Naive B cell (primary cell): ENCODE results near the gene EFCAB10. TPM values are rescaled to one million over a fixed set of nuclear protein-coding genes. Genes with fewer than 3 reads are reported as not detected.
"Not testable (repeated sequence)": the region's sequence is repeated elsewhere in the genome, so short reads cannot be mapped to it uniquely, and the experiment has no call there.

Experiments used
- ATAC-seq, 2 donors: fragments of 150-1000 bp; cut with Tn5 transposase; 2 replicates each; pipeline ENCODE4 v1.10.0; 2021; ENCODE audit warnings: low read depth in 2 of 2, mild to moderate bottlenecking in 2 of 2, moderate library complexity in 2 of 2
- DNase-seq: peaks from one replicate; pipeline ENCODE4 v3.0.0; 2022
- H3K27ac Mint-ChIP-seq, 6 donors: one replicate each; pipeline ENCODE4 v1.8.0; 2020 to 2022; ENCODE audit warnings: mild to moderate bottlenecking in 6 of 6, mixed read lengths in 6 of 6, moderate library complexity in 5 of 6, inconsistent platforms in 2 of 6
- H3K27me3 Mint-ChIP-seq, 3 donors: one replicate each; pipeline ENCODE4 v1.8.0; 2021 to 2022; ENCODE audit warnings: mixed read lengths in 3 of 3, mild to moderate bottlenecking in 1 of 3
- H3K36me3 Mint-ChIP-seq, 2 donors: one replicate each; pipeline ENCODE4 v1.8.0; 2020 to 2022; ENCODE audit warnings: mixed read lengths in 2 of 2, inconsistent platforms in 1 of 2, mild to moderate bottlenecking in 1 of 2
- H3K4me1 Mint-ChIP-seq, 3 donors: one replicate each; pipeline ENCODE4 v1.8.0; 2020 to 2022; ENCODE audit warnings: mixed read lengths in 3 of 3, inconsistent platforms in 1 of 3, mild to moderate bottlenecking in 1 of 3, moderate library complexity in 1 of 3
- H3K4me3 Mint-ChIP-seq, 8 donors: one replicate each; pipeline ENCODE4 v1.8.0; 2020 to 2022; ENCODE audit warnings: mild to moderate bottlenecking in 8 of 8, mixed read lengths in 8 of 8, moderate library complexity in 8 of 8, inconsistent platforms in 2 of 8
- H3K9me3 Mint-ChIP-seq, 7 donors: one replicate each; pipeline ENCODE4 v1.8.0; 2020 to 2022; ENCODE audit warnings: mixed read lengths in 7 of 7, mild to moderate bottlenecking in 5 of 7, inconsistent platforms in 2 of 7, moderate library complexity in 1 of 7
- polyA plus RNA-seq, 6 donors: library from polyadenylated mRNA; unstranded; fragments of 300-500 nt; fragmentation: Illumina TruSeq; gene quantifications; one replicate each; pipeline ENCODE4 v1.2.3, GENCODE V29; 2021; ENCODE audit warnings: low read depth in 6 of 6

EFCAB10 gene
- polyA plus RNA-seq, 6 donors from 2014 or later = 0.24 TPM; not detected in 5

GRCh38 chr7:105532709-105533460, 48.4 kb downstream of the EFCAB10 start:
- no peaks in the 10 kb centered on the region for H3K27me3 Mint-ChIP-seq
- ATAC-seq (no peak), DNase-seq (no peak)
- H3K36me3 Mint-ChIP-seq = no peaks in the 10 kb centered on the region
- H3K4me3 Mint-ChIP-seq = peak overlapping the region; percentile 88 to 97 (median 94)
- peak overlapping the region; percentile 69 to 97 (median 88) for H3K27ac Mint-ChIP-seq
- no peaks in the 10 kb centered on the region for H3K9me3 Mint-ChIP-seq
- peaks cover 21 to 40% (median 24%) of the 10 kb centered on the region in 3 donors for H3K4me1 Mint-ChIP-seq

GRCh38 chr7:105531792-105532671, 49.3 kb downstream of the EFCAB10 start, which contains the start of gene RINT1:
RINT1 (plus strand) TSS chr7:105532201; CDS start chr7:105532316, 115 bp downstream.
- H3K9me3 Mint-ChIP-seq = no peaks in the 10 kb centered on the region
- H3K36me3 Mint-ChIP-seq = no peaks in the 10 kb centered on the region
- peak within 1 kb of the TSS; percentile 88 to 97 (median 94) for H3K4me3 Mint-ChIP-seq
- peak; percentile 92 for DNase-seq
- peak within 1 kb of the TSS; percentile 85 to 97 (median 88) for H3K27ac Mint-ChIP-seq
- peak; percentile 91 to 93 for ATAC-seq
- H3K27me3 Mint-ChIP-seq = no peaks in the 10 kb centered on the region
- peaks cover 21 to 40% (median 24%) of the 10 kb centered on the region in 3 donors for H3K4me1 Mint-ChIP-seq

GRCh38 chr7:105530546-105530945, 50.7 kb downstream of the EFCAB10 start:
- ATAC-seq = no peak
- H3K4me3 Mint-ChIP-seq = peak overlapping the region in 6 of 8 donors; percentile 19 to 84 (median 53)
- H3K4me1 Mint-ChIP-seq = peaks cover 21 to 33% (median 24%) of the 10 kb centered on the region in 3 donors
- no peaks in the 10 kb centered on the region for H3K27me3 Mint-ChIP-seq
- no peaks in the 10 kb centered on the region for H3K9me3 Mint-ChIP-seq
- H3K36me3 Mint-ChIP-seq = no peaks in the 10 kb centered on the region
- peak overlapping the region in 1 of 6 donors; percentile 19 for H3K27ac Mint-ChIP-seq
- DNase-seq = no peak

GRCh38 chr7:105530126-105530525, 51.2 kb downstream of the EFCAB10 start:
- peak overlapping the region in 2 of 6 donors; percentile 19 to 66 for H3K27ac Mint-ChIP-seq
- H3K27me3 Mint-ChIP-seq = no peaks in the 10 kb centered on the region
- H3K4me1 Mint-ChIP-seq = peaks cover 21 to 37% (median 25%) of the 10 kb centered on the region in 3 donors
- H3K9me3 Mint-ChIP-seq = no peaks in the 10 kb centered on the region
- no peaks in the 10 kb centered on the region for H3K36me3 Mint-ChIP-seq
- H3K4me3 Mint-ChIP-seq = peak overlapping the region in 6 of 8 donors; percentile 19 to 84 (median 53)
- no peak for ATAC-seq
- DNase-seq = no peak

- peak overlapping the region in 1 of 8 donors; percentile 12 for H3K4me3 Mint-ChIP-seq
- not testable (repeated sequence) for H3K9me3 Mint-ChIP-seq, H3K27me3 Mint-ChIP-seq, H3K27ac Mint-ChIP-seq, H3K36me3 Mint-ChIP-seq, ATAC-seq, DNase-seq
- peaks cover 21 to 38% (median 27%) of the 10 kb centered on the region in 3 donors for H3K4me1 Mint-ChIP-seq
These were observed 53.6 kb downstream of the EFCAB10 start for GRCh38 chr7:105527737-105528136.

- ATAC-seq (no peak), DNase-seq (peak; percentile 3)
- H3K9me3 Mint-ChIP-seq = no peaks in the 10 kb centered on the region
- H3K4me1 Mint-ChIP-seq = peaks cover 15 to 29% (median 18%) of the 10 kb centered on the region in 3 donors
- H3K36me3 Mint-ChIP-seq = no peaks in the 10 kb centered on the region
- H3K27ac Mint-ChIP-seq = peak overlapping the region in 2 of 6 donors; percentile 22 to 66
- peak overlapping the region in 5 of 8 donors; percentile 10 to 75 (median 39) for H3K4me3 Mint-ChIP-seq
- H3K27me3 Mint-ChIP-seq = no peaks in the 10 kb centered on the region
These were observed 56.5 kb downstream of the EFCAB10 start for GRCh38 chr7:105524840-105525239.

- not testable (repeated sequence) for H3K27me3 Mint-ChIP-seq, DNase-seq, H3K36me3 Mint-ChIP-seq, H3K9me3 Mint-ChIP-seq, ATAC-seq
- Mint-ChIP-seq H3K27ac (peak overlapping the region in 1 of 6 donors; percentile 66), H3K4me1 (peaks cover 18 to 29% (median 19%) of the 10 kb centered on the region in 3 donors), H3K4me3 (peak overlapping the region in 3 of 8 donors; percentile 39 to 75 (median 45))
These were observed 56.9 kb downstream of the EFCAB10 start for GRCh38 chr7:105524423-105524822.

GRCh38 chr7:105521717-105522463, 59.4 kb downstream of the EFCAB10 start, which contains the start of gene PUS7:
PUS7 (minus strand) TSS chr7:105522271; CDS start chr7:105508512, 13,759 bp downstream.
- DNase-seq = peak; percentile 69
- Mint-ChIP-seq H3K27ac (peak within 1 kb of the TSS in 5 of 6 donors; percentile 33 to 95 (median 75)), H3K4me3 (peak within 1 kb of the TSS; percentile 87 to 98 (median 94)), H3K4me1 (peaks cover 18 to 29% (median 20%) of the 10 kb centered on the region in 3 donors), H3K9me3 (no peaks in the 10 kb centered on the region), H3K27me3 (no peaks in the 10 kb centered on the region), H3K36me3 (no peaks in the 10 kb centered on the region)
- ATAC-seq = peak; percentile 92 to 93

- H3K27ac Mint-ChIP-seq = peak overlapping the region in 3 of 6 donors; percentile 71 to 95 (median 72)
- H3K4me1 Mint-ChIP-seq = peaks cover 18 to 29% (median 20%) of the 10 kb centered on the region in 3 donors
- H3K9me3 Mint-ChIP-seq = no peaks in the 10 kb centered on the region
- no peaks in the 10 kb centered on the region for H3K27me3 Mint-ChIP-seq
- H3K4me3 Mint-ChIP-seq = peak overlapping the region; percentile 87 to 98 (median 94)
- ATAC-seq (peak; percentile 16 to 19), DNase-seq (no peak)
- H3K36me3 Mint-ChIP-seq = no peaks in the 10 kb centered on the region
These were observed 60.1 kb downstream of the EFCAB10 start for GRCh38 chr7:105521027-105521716.

- H3K4me1 Mint-ChIP-seq = peaks cover 18 to 29% (median 20%) of the 10 kb centered on the region in 3 donors
- not testable (repeated sequence) for H3K9me3 Mint-ChIP-seq, H3K27me3 Mint-ChIP-seq, H3K27ac Mint-ChIP-seq, ATAC-seq, DNase-seq, H3K36me3 Mint-ChIP-seq
- peak overlapping the region in 4 of 8 donors; percentile 66 to 98 (median 91) for H3K4me3 Mint-ChIP-seq
These were observed 60.7 kb downstream of the EFCAB10 start for GRCh38 chr7:105520620-105521019.

- ATAC-seq = no peak
These were observed 61.9 kb downstream of the EFCAB10 start for GRCh38 chr7:105519353-105519752.

GRCh38 chr7:105515610-105516009, 65.7 kb downstream of the EFCAB10 start:
- H3K4me3 Mint-ChIP-seq, ATAC-seq, H3K4me1 Mint-ChIP-seq, H3K36me3 Mint-ChIP-seq, H3K9me3 Mint-ChIP-seq, H3K27me3 Mint-ChIP-seq, DNase-seq: not testable (repeated sequence)
- H3K27ac Mint-ChIP-seq = peak overlapping the region in 1 of 6 donors; percentile 22

More at GRCh38 chr7:105519353-105519752, 61.9 kb downstream of the EFCAB10 start:
- Mint-ChIP-seq H3K4me3 (peak overlapping the region in 4 of 8 donors; percentile 20 to 84 (median 48)), H3K4me1 (peaks cover 10 to 18% (median 13%) of the 10 kb centered on the region in 3 donors), H3K9me3 (no peaks in the 10 kb centered on the region), H3K27me3 (no peaks in the 10 kb centered on the region), H3K27ac (peak overlapping the region in 1 of 6 donors; percentile 36), H3K36me3 (no peaks in the 10 kb centered on the region)
- DNase-seq = no peak
